OCI-LY7 (cell line): Measurements from ENCODE around the gene KCNC2. TPM values are rescaled to one million over a fixed set of nuclear protein-coding genes. Genes with fewer than 3 reads are reported as not detected.

Experiments used
- BruUV-seq: library from RNA; stranded (reverse); fragments of 400-500 nt; replicated peaks from 2 replicates; lab custom pipeline; 2021; lab: Mats Ljungman, UMichigan
- CTCF ChIA-PET: fragments of 300-600 bp; sonication (Branson Sonifier 250); formaldehyde crosslinking; loops from one replicate; lab custom pipeline; 2022; ENCODE audit warnings: antibody characterized with exemption; ENCODE audit not compliant: unreplicated experiment; lab: Charles Lee
- POLR2A ChIA-PET: fragments of 300-600 bp; sonication (Branson Sonifier 250); formaldehyde crosslinking; loops from one replicate; lab custom pipeline; 2022; ENCODE audit warnings: antibody characterized with exemption; lab: Charles Lee
- DNase-seq: peaks from one replicate; pipeline ENCODE4 v3.0.0-alpha.2; 2015; ENCODE audit warnings: low spot score
- H2AFZ ChIP-seq: fragments of 200-600 bp; sonication (generic), shearing (Covaris generic); 2 replicates; pipeline ENCODE4 v1.6.1; 2014; ENCODE audit warnings: mild to moderate bottlenecking, antibody characterized with exemption, low read length, moderate library complexity
- H3K27ac ChIP-seq: fragments of 200-600 bp; sonication (generic); 2 replicates; pipeline ENCODE4 v1.5.1; 2014; ENCODE audit warnings: mixed run types, low read depth, mild to moderate bottlenecking, moderate library complexity, low read length, inconsistent platforms; ENCODE audit not compliant: poor library complexity, severe bottlenecking
- H3K36me3 ChIP-seq: fragments of 200-600 bp; sonication (generic); 2 replicates; pipeline ENCODE4 v1.6.1; 2014; ENCODE audit warnings: mild to moderate bottlenecking, antibody characterized with exemption, low read length, moderate library complexity, mixed read lengths; ENCODE audit not compliant: insufficient read depth
- H3K4me1 ChIP-seq: fragments of 200-600 bp; sonication (generic); 2 replicates; pipeline ENCODE4 v1.5.1; 2014; ENCODE audit warnings: mild to moderate bottlenecking, low read length; ENCODE audit not compliant: insufficient read depth, poor library complexity, severe bottlenecking
- H3K4me2 ChIP-seq: fragments of 200-600 bp; sonication (generic); 2 replicates; pipeline ENCODE4 v1.6.1; 2014; ENCODE audit warnings: mild to moderate bottlenecking, low read length
- H3K4me3 ChIP-seq: fragments of 200-600 bp; sonication (generic); 2 replicates; pipeline ENCODE4 v1.5.1; 2014; ENCODE audit warnings: mild to moderate bottlenecking, low read depth, low read length; ENCODE audit not compliant: poor library complexity, severe bottlenecking
- H3K79me2 ChIP-seq: fragments of 200-600 bp; sonication (generic); 2 replicates; pipeline ENCODE4 v1.6.1; 2016; ENCODE audit warnings: low read depth, mild to moderate bottlenecking, low read length, moderate library complexity, mixed read lengths; ENCODE audit not compliant: insufficient read depth
- H3K9me2 ChIP-seq: fragments of 200-600 bp; sonication (generic); 2 replicates; pipeline ENCODE4 v1.6.1; 2016; ENCODE audit warnings: mild to moderate bottlenecking, low read length, mixed read lengths; ENCODE audit not compliant: insufficient read depth
- H3K9me3 ChIP-seq: fragments of 200-600 bp; sonication (generic); 2 replicates; pipeline ENCODE4 v1.6.1; 2014; ENCODE audit warnings: mild to moderate bottlenecking, mixed run types, low read length, mixed read lengths
- H4K20me1 ChIP-seq: fragments of 200-600 bp; sonication (generic); 2 replicates; pipeline ENCODE4 v1.6.1; 2014; ENCODE audit warnings: mild to moderate bottlenecking, antibody characterized with exemption, low read length, moderate library complexity, mixed read lengths; ENCODE audit not compliant: insufficient read depth
- EZH2phosphoT487 ChIP-seq: fragments of 200-600 bp; sonication (generic); IDR thresholded peaks from 2 replicates; pipeline ENCODE4 v1.6.1; 2018; ENCODE audit warnings: low read depth, borderline replicate concordance, mild to moderate bottlenecking, mixed run types, antibody characterized with exemption, low read length, moderate library complexity, mixed read lengths
- intact Hi-C: fragments of 100-400 bp; cut with micrococcal nuclease; formaldehyde crosslinking; loops from one replicate; pipeline ENCODE4 v1.10.0; 2022; ENCODE audit not compliant: unreplicated experiment
- total RNA-seq, 2 experiments: library from RNA; depleted of rRNA in 1 of 2; stranded (reverse); fragments of >200 nt in 1 of 2; shearing (Covaris generic) in 1 of 2; gene quantifications; 2 replicates each; pipeline ENCODE4 v1.2.3, GENCODE V29; 2014 to 2022
- TF ChIP-seq, protein P1 (sequence below): fragments of 200-600 bp; sonication (generic); conservative IDR thresholded peaks from 2 replicates; pipeline ENCODE4 v1.5.1; 2014; ENCODE audit warnings: mild to moderate bottlenecking, antibody characterized with exemption, low read length, moderate library complexity, mixed read lengths

Gene KCNC2
- total RNA-seq, 2 experiments from 2014 or later, result not detected

DNA sequence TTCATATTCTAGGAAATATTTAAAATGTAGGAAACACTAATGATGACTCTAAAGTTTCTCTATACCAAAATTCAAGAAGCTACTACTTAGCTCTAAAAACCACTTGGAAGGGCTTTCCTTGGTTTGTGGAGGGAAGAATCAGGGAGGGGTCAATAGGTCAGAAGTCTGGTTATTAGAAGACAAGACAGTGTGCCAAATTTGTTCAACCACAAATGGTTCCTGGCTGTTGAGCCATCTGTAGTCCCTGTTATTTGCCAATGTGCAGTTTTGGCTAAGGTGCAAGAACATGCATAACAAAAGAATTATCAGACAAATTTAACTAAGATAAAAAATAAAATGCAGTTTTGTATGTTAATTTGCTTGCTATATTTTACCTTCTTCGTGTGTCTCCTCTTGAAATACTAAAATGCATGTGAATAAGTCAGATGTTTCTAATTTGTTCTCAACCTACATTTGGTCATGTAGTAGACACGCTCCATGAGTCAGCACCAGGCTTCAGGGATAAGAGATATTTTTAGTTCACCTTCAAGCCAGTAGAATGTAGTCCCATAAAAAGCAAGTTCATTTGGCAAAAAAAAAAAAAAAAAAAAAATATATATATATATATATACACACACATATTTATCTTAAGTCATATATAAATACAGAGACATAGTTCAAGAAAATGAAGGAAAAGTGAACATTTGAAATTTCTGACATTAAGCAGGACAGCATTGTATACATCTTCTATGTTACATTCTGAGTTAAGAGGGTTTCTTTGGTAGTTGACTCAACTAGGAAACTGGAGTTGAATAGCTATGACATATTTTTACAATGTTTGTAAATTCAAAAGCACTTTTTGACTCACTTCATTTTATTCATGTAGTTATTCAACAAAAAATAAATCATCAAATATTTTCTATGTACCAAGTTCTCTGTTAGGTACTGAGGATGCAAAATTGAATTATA, 123.3 kb downstream of the KCNC2 start:
- BruUV-seq, result no TSS peak
- no peak overlapping the region for H2AFZ ChIP-seq
- no peak overlapping the region for H3K4me3 ChIP-seq
- no peaks in the 10 kb centered on the region for H3K9me3 ChIP-seq
- DNase-seq, result no peak
- no peaks in the 10 kb centered on the region for H3K79me2 ChIP-seq
- H3K4me1 ChIP-seq, result no peaks in the 10 kb centered on the region
- H3K9me2 ChIP-seq, result no peaks in the 10 kb centered on the region
- intact Hi-C loops, result no loop called here
- ChIA-PET POLR2A (no interaction called here), CTCF (no interaction called here)
- no peaks in the 10 kb centered on the region for H4K20me1 ChIP-seq
- H3K4me2 ChIP-seq, result no peak overlapping the region
- H3K36me3 ChIP-seq, result no peaks in the 10 kb centered on the region
- no peak overlapping the region for H3K27ac ChIP-seq
- no peak for TF ChIP-seq EZH2phosphoT487
- TF ChIP-seq, protein P1, sequence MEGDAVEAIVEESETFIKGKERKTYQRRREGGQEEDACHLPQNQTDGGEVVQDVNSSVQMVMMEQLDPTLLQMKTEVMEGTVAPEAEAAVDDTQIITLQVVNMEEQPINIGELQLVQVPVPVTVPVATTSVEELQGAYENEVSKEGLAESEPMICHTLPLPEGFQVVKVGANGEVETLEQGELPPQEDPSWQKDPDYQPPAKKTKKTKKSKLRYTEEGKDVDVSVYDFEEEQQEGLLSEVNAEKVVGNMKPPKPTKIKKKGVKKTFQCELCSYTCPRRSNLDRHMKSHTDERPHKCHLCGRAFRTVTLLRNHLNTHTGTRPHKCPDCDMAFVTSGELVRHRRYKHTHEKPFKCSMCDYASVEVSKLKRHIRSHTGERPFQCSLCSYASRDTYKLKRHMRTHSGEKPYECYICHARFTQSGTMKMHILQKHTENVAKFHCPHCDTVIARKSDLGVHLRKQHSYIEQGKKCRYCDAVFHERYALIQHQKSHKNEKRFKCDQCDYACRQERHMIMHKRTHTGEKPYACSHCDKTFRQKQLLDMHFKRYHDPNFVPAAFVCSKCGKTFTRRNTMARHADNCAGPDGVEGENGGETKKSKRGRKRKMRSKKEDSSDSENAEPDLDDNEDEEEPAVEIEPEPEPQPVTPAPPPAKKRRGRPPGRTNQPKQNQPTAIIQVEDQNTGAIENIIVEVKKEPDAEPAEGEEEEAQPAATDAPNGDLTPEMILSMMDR, result no peak

DNA sequence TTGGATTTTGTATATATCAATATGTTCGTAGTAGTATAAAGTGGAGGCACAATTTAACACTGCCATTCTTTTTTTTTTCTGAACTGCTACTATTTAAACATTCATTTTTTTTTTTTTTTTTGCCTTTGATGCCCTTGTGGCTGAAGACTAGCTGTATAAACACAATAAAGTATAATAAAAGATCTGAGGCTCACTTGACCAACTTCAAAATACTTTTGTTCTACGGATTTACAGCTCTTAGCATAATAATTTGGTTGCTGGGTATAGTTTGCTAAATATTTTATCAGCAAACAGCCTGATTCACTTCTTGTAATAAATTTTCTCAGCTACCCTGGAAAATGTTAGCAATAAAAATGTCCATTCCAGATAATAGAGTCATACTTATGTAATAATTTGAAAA, 128.3 kb downstream of the KCNC2 start:
- no peaks in the 10 kb centered on the region for H3K9me2 ChIP-seq
- no peak overlapping the region for H3K27ac ChIP-seq
- no peaks in the 10 kb centered on the region for H3K9me3 ChIP-seq
- no peaks in the 10 kb centered on the region for H3K4me1 ChIP-seq
- H3K79me2 ChIP-seq, result no peaks in the 10 kb centered on the region
- CTCF ChIA-PET, result no interaction called here
- TF ChIP-seq EZH2phosphoT487, result no peak
- TF ChIP-seq, protein P1, result no peak
- no peak overlapping the region for H3K4me2 ChIP-seq
- no peaks in the 10 kb centered on the region for H4K20me1 ChIP-seq
- no peak overlapping the region for H2AFZ ChIP-seq
- POLR2A ChIA-PET, result interaction anchor here (0.6 to 0.7 kb wide), 2 partner anchors 53 to 64 kb away, joined by 3 read pairs; no protein-coding TSS in a partner anchor
- H3K36me3 ChIP-seq, result no peaks in the 10 kb centered on the region
- no peak for DNase-seq
- no peak overlapping the region for H3K4me3 ChIP-seq
- no TSS peak for BruUV-seq
- intact Hi-C loops, result no loop called here

DNA sequence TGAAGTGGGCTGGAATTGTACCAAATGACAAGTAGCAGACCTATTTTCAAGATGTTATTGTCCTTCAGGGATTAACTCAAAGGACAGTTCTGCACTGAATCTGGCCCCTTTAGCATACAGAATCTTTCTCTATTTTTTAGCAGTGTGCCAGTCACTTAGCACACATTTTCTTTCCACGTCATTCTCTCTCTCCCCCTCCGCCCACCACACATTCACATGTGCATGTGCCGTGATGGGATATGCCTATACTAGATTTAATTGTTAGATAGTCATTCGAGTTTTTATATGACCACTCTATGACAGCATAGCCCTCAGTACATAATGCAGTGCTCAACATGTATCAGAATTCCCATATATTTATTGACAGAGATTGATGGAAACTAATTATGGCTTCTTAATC, 129.1 kb downstream of the KCNC2 start:
- intact Hi-C loops, result no loop called here
- Histone ChIP-seq H3K4me3 (no peak overlapping the region), H3K9me2 (no peaks in the 10 kb centered on the region), H3K4me2 (no peak overlapping the region), H2AFZ (no peak overlapping the region), H4K20me1 (no peaks in the 10 kb centered on the region), H3K9me3 (no peaks in the 10 kb centered on the region), H3K36me3 (no peaks in the 10 kb centered on the region), H3K27ac (no peak overlapping the region), H3K79me2 (no peaks in the 10 kb centered on the region), H3K4me1 (no peaks in the 10 kb centered on the region)
- BruUV-seq, result no TSS peak
- CTCF ChIA-PET, result no interaction called here
- POLR2A ChIA-PET, result no interaction called here
- no peak for TF ChIP-seq EZH2phosphoT487
- TF ChIP-seq, protein P1, result no peak
- DNase-seq, result no peak
